ENCODE data around the gene TNNI2.

TNNI2 gene

DNA sequence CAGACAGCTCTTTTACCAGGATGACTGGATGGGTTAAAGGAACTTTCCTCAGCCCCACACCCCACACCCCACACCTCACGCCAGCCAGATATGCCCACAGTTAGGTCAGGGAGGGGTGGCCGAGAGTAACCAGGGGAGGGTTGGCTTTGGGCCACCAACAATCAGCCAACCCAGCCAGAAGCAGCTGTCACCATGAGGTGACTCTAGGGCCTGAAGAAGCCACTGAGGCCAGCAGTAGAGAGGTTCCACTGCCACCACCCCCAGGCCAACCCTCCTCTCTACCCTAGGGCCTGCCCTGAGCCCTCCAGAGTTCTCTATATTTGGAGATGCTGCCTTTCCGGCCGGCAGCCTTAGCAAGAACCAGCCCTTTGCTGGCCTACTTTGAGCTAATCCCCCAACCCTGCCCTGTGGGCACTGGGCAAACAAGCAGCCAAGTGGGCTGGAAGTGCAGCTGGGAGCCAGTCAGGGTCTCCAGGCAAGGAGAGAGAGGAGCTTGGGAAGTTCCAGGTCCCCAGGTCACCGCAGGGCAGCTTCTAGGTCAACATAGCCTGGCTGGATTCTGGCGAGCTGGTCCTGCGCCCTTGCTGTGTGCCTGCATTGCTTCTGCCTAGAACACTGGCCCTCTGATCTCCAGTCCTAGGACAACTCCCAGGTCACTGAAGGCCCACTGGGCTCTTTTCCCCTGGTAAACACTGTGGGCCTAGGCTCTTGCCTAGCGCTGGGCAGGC, 16.0 kb upstream of the TNNI2 start:
- no peak for DNase-seq

DNA sequence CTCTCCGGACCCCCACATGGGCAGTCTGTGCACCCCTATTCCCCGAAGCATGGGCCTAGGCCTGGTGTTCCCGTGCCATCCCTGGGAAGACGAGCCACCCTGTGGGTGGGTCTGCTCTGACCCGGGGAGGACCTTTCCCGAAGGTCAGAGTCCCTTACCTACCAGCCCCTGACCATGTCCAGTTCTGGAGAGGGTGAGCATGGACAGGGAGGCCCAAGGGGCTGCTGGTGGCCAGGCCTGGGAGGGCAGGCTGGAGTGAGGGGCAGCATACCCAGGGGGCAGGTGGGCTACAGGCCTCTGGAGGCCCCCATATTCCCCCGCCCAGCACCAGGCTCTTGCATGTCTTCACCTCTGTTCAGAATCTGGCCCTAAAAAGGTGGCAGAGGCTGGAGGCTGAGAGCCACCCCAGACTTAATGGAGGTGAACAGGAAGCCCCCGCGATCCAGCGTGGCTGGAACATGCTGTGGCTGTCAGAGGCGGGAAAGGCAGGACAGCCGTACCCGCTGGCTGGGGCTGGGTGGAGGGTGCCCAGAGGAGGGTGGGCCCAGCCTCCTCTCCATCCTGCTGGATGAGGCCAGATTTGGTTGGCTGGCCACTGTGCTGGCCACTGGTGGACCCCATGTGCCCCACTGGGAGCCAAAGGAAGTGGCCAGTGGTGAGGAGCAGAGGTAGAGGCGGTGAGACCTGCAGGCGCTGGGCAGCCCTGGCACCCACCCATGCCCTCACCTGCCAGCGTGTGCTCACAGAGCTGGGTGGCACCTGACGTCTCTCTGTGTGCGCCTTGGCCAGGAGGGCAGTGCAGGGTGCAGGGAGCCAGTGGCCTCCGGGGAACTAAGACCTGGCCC, 15.2 kb upstream of the TNNI2 start:
- no peak for DNase-seq

DNA sequence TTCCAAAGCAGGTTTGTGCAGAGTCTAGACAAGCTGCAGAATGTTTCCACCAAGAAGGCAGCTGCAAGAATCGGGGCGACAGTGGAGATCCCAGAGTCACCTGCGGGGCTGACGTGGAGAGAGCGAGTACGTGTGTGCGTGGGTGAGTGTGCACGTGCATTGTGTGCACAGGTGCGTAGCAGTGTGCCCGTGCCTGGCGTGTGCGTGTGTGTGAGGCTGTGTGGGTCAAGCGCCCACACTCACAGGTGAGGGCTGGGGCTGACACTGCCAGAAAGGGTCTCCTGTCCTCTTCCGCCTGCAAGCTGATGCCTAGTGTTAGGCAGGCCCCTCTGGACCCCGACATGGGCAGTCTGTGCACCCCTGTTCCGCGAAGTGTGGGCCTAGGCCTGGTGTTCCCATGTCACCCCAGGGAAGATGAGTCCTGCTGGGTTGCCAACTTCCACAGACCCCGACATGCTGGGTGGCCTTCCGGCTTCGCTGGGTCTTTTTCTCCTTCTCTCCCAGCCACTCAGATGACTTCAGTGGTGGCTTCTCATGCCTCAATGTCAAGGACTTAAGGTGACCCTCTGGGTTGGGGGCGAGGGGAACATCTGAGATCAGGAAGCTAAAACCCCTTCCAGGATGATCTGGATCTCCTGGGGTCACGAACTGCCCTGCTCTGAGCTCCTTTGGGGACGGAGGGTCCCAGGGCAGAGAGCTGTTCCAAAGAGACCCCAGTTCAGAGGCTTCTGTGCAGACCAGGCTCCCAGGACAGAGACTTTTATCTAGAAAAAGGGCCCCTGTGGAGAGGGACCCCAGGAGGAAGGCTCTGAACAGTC, 14.4 kb upstream of the TNNI2 start:
- no peak for DNase-seq

DNA sequence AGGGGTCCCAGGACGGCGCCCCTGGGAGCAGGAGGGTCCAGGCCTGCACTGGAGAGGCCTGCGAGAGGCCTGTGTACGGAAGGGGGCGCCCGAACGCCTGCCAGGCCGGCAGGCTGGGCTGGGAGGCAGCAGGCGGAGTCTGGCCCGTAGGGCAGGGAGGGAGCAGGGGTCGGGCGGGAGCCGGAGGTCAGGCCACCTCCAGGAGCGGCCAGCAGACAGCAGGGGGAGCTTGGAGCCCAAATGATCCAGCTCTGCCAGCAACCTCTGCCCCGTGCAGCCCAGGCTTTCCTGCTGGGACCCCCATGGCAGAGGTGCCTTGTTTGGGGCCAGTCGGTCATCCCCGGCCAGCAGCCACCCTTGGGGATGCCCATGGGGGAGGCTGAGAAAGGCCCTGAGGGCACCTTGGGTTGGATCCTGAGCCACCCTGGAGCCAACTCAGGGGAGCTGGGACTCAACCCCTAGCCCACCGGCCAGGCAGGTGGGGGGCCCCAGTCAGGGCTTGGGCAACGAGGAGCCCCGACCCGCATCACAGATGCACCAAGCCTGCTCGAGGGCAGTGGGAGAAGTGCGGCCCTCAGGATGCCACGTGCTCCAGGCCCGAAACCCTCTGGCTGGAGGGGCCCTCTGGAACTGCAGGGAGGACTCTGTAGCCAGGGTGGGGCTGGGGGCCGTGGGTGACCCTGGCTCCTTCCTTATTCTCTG, 13.6 kb upstream of the TNNI2 start:
- DNase-seq = no peak

DNA sequence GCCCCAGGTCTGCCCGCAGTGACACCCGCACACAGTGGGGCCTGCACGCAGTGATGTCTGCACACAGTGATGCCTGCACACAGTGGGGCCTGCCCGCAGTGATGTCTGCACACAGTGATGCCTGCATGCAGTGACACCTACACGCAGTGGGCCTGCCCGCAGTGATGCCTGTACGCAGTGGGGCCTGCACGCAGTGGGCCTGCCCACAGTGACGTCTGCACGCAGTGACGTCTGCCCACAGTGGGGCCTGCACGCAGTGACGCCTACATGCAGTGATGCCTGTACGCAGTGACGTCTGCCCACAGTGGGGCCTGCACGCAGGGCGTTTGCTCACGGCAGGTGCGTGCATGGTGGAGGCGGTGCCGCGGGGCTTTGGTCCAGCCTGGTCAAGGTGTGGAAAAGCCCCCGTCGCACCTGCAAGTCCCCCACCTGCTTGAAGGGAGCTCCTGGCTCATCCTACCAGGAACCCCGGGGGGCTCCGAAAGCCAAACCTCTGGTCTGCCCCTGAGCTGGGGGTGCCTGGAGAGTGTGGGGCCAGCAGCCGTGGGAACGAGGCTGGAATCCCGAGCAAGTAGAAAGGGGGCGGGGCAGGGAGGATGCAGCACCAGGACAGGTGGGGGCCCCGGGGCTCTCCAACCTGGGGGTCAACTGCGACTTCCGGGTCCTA, 12.9 kb upstream of the TNNI2 start:
- no peak for DNase-seq

DNA sequence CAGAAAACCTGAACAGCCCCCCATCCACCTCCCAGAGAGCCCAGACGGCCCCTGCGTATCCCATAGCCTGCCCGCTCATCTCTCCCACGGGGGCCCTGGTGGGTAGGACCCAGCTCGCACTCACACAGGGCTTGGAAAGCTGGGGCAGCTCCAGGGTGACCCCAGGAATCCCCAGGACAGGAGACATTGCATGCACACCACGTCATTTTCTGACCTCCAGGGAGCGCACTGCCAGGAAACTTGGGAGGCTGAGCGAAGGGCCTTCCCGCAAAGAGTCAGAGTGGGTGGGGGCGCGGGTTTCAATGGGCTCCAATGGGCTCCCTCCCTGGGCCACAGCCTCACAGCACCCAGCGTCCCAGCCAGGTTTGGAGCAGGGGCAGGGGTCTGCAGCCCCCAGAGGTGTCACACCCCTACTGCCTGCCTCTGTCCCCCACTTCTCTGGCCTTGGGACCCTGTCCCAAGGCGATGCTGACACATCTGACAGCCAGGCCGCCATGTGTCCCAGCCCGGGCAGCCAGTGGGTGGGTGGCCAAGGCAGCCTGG, 12.2 kb upstream of the TNNI2 start:
- no peak for DNase-seq

DNA sequence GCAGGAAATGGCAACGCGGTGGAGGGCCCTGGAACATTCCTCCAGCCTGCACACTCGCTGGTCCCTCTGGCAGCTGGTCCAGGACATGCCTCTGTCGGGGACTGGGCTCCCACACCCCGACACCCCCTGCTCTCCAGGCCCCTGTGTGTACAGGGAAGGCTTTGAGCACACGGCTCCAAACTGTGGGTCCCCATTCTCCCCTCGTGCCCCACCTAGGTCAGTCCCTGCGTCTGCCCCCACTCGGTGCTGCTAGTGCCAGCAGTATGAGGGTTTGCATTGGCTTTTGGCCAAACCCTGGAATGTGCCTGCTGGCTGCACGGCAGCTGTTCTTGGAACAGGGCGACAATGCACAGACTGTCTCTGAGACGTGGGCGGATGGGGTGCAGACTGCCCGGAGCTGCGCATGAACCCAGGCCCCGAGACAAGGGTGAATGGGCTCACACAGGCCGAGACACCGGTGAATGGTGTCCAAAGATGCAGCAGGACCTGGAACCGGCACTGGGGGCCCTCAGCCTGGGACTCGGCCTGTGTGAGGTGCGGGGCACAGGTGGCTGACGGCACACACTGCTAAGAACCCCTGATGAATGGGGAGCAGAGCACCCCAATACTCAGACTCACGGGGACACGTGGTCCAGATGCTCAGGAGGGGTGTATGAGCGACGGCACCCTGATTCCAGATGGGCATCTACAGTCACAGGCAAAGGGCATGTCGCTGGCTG, 11.5 kb upstream of the TNNI2 start:
- no peak for DNase-seq

DNA sequence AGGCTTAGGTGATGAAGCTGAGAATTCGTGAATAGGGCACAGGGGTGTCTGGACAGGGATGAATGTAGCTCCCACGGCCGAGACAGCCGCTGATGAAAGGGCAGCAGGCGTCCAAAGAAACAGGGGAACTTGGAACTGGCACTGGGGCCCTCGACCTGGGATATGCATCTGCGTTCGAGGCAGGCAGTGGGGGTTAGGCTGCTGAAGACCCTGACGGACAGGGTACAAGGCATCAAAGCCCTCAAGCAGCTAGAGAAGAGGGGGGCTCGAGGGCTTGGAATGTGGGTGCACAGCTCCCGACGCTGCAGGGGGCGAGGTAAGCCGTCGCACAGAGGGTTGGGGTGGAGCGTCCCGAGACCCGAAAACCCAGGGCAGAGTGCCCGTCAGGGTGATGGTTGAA, 10.8 kb upstream of the TNNI2 start:
- DNase-seq = no peak

DNA sequence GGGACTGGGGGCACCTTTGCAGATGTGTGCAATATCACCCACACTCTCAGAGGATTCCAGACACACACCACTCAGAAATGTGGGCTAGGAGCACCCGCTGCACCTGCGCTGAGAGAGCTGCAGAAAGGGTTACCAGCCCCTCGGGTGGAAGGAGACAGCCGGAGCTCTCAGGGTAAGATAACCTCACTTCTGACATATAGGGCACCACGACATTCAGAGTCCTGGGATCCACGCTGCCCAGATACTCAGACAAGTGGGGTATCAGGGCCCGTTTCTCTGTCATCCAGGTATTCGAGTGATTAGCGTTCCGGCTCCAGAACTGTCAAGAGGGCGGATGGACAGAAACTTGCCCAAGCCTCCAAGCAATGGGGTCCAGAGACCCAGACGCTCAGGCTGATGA, 10.2 kb upstream of the TNNI2 start:
- DNase-seq = no peak

DNA sequence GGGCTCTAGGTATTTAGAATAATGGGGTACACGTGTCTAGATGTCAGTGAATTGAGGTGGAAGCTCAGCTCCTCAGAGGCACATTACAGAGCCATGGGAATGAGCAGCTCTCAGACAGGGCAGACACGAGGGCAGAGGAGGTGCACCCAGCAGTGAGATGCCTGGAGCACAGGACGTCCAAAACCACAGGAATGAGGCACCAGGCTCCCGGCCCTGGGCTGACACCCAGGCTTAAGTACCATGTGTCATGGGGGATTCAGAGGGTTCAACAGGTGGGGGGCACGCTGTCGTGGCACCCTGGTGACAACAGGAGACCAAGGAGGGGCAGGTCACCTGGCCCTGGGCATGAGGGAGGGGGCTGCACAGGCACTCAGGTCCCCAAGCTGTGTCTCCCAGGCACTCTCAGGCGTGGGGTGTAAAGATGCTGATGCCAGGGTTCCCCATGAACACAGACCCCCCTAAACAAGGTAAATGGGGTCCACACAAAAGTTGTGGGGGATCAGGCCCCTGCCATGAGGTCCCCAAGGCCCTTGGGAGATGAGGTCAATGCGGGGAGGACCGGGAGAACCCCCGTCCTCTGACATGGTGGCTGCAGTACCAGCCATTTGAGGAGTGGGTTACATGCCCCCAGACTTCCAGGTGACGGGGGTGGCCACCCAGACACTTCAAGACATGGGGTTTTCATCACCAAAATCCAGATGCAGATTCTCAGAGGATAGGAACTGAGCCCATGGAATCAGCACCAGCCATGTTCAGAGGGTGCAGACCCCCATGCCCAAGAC, 9.6 kb upstream of the TNNI2 start:
- DNase-seq = no peak

DNA sequence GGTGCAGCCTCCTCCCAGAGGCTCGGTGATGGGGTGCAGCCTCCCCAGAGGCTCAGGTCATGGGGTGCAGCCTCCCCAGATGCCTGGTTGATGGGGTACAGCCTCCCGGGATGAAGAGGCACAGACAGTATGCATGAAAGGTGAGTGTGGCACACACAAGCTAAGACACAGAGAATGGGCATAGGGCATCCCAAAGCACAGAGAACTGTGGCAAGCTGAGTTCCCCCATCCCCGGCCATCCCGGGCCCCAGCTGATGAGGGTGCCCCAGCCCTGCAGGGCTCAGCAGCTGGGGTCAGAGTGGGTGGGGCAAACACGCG, 8.8 kb upstream of the TNNI2 start:
- DNase-seq = no peak

DNA sequence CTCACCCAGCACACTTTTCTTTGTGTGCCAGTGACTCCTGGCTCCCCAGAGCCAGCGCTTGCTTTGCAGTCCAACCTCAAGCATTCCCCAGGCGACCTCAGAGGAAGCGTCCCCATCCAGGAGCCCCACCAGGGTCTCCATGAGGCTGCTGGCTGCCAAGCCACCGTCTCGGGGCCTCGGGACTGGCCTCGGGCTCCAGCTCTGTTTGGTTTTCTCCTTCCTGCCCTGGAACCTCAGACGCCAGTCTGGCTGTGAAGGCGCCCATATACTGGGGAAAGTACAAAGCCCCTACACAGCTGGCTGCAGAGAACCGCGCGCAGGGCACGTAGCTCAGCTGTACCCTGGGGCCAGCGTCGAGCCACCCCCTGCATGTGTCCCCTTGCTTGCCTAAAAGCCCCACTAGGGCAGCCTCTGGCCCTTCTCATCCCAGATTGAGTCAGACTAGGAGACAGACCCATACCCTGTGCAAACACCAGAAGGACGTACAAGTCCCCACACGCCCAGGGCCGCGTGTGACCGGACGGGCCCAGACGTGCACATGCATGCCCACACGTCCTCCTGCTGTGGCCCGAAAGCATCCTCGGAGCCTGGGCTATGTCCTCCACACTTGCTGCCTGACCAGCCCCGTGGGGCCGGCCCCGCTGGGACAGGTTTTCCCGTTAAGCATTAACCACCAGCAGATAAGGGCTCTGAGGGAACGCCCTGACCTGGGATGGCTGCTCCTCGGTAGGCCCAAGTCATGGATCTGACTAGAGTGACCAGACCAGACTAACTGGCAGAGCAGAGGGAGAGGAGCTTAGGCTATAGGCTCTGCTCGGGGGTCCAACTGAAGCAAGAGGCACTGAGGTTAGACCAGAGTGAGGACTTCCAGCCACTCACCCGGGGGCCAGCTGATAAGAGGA, 8.2 kb upstream of the TNNI2 start:
- DNase-seq = no peak

DNA sequence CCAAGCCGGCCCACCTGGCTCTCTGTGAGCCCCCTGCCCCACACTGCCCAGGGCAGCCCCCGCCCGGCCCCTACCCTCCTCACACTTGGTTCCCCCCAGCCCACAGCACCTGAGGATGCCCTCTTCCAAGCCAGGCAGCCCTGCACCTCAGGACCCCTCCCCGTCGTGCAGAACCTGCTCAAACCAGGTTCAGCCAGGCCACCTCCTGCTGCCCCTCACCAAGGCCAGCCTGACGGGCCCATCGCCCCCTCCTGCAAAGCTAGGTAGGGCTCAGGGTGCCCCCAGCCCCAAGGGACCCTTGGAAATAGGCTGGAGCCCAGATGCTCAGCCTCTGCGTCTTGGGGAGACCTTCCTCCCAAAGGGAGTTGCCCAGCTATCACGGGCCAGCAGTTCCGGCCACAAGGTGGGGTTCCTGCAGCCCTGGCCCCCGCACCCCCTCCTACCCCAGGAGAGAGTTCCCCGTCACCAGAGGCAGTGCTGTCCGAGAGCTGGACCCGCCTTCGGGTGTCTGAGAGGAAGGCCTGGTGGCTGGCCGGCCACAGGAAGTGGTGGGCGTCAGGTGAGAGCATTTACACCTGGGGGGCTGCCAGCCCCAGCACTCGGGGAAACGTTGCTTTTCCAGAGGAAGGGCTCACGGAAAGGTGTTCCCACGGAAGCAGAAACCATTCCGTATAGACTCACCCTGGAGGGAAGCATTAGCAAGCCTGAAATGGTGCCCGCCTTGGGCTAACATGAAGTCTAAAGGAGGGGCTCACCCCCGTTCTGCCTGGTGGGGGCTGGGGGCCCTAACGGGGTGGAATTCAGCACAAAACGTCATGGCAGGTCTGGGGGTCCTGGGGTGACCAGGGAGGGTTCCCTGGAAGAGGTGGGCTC, 7.2 kb upstream of the TNNI2 start:
- DNase-seq = no peak

DNA sequence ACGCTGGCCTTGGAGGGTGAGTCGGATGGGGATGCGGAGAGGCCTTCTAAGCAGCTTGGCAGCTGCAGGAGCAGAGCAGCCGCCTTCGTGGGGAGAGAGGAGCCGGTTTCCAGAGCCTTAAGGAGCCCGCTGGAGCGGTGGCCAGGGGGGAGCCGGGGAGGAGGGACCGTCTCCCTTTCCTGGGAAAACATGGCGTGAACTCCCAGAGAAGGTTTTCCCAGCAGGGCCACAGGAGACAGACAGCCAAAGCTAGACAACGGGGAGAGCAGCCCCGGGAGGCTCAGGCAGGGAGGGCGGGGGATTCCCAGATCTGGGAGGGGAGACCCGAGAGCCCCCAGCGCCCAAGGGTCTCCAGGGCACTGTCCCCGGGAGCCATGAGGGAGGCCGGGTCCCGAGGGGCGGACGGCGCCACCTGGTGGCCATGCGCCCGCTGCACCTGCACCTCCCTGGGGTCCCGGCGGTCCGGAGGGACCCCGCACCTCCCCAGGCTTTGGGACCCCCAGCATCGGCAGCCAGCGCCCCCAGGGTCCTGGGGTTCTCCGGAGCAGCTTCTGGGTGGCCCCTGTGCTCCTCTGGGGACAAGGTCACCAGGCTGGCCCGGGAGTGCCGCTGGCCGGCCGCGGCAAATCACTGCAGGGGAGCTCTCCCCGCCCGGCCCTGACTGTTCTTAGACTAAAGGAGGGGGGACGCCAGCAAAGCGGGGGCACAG, 6.4 kb upstream of the TNNI2 start:
- peak; percentile 47 to 62 (median 56) for DNase-seq

DNA sequence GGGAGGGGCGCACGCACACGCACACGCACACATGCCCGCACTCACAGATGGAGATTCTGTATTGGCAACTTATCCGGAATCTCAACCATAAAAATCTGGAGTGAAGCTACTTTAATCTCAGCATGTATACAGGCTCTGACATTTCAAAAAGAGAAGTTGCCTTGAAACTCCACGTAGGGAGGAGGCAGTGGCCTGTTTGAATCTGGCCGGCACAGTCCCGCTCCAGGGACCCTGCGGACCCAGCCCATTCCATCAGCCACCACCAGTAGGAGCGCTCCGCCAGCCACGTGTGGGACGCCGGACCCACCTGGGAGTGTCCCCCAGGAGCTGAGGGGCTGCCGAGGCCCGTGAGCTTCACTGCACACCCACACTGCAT, 5.9 kb upstream of the TNNI2 start:
- DNase-seq = no peak

DNA sequence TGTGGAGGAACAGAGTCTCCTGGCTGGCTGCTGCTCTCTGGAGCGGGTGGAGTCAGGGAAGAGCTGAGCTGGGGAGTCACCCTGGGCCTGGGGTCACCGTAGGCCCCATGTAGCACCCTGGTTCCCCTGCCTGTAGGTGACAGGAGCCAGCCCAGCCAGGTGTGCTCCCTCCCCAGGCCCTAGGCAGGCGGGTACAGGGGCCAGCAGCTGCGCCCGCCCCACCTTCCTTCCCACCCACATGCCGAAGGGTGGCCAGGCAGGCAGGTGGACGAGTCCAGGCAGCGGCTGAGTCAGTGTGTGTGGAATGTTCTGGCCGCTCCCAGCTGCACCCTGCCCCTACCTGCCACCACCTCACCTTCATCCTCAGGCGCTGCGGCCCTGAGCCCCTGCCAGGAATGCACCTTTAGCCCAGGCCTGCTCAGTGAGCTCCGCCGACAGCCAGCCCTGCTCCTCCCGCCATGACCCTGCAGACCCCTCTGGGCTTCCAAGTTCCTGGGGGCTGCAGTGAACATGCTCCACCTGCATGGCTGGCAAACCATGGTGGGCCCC, 4.6 kb upstream of the TNNI2 start:
- no peak for DNase-seq

DNA sequence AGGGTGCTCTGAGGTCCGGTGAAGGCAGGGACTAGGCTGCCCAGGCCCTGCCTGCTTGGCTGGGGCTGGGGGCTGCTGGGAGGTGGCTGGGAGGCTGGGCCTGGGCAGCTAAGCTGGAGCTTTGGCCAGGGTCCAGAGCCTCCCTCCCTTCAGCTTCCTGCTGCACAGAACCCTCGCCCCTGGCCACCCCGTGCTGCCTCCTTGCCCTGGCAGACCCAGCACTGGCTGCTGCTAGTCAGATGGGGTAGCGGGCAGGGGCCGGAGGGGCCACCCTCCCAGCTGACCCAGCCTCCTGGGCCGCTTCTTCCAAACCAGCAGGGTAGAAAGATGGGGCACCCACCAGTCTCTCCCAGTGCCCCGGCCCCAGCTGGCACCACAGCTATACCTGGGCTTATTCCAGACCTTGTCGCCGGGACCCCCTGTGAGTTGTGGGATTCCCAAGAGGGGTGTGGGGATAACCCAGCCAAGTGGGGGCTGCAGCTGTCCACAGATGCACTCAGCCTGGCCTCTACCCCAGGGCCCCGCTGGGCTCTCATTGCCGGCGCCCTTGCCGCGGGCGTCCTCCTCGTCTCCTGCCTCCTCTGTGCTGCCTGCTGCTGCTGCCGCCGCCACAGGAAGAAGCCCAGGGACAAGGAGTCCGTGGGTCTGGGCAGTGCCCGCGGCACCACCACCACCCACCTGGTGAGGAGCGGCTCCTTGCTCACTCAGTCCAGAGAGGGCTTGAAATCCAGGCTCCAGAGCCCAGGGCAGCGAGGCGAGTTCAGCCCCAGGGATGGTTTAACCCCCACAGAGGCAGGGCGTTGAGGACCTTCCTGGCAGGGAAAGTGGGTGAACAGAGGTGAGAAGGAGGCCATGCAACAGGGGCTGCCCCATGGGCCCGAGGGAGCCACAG, 3.8 kb upstream of the TNNI2 start, which contains the start of gene SYT8:
Gene SYT8, plus strand, starts transcription at position 212 of the 892 bp plus-strand sequence. Its CDS starts 116 bp downstream, at position 328.
- no peak for DNase-seq

Measured in activated CD4-positive, CD25-positive, alpha-beta regulatory T cell (primary cell).